NCI-H146 (cell line): ENCODE data around the gene GRAMD2B.
"Not testable (repeated sequence)": the region's sequence is repeated elsewhere in the genome, so short reads cannot be mapped to it uniquely, and the experiment has no call there.

Experiments
- DNase-seq: peaks from one replicate; lab custom pipeline; 2025; lab: John Stamatoyannopoulos, UW

Gene GRAMD2B

GRCh38 chr5:126450346-126450745, 27.1 kb downstream of the GRAMD2B start:
- peak; percentile 0 for DNase-seq

- DNase-seq, result no peak
Observed at GRCh38 chr5:126450907-126451306, 27.7 kb downstream of the GRAMD2B start.

- DNase-seq, result no peak
Observed at GRCh38 chr5:126452477-126452876, 29.3 kb downstream of the GRAMD2B start.

GRCh38 chr5:126454081-126454480, 30.9 kb downstream of the GRAMD2B start:
- no peak for DNase-seq

GRCh38 chr5:126454535-126454934, 31.3 kb downstream of the GRAMD2B start:
- no peak for DNase-seq

- no peak for DNase-seq
Observed at GRCh38 chr5:126455264-126455663, 32.1 kb downstream of the GRAMD2B start.

GRCh38 chr5:126455728-126456127, 32.5 kb downstream of the GRAMD2B start:
- no peak for DNase-seq

GRCh38 chr5:126456217-126456820, 33.1 kb downstream of the GRAMD2B start:
- no peak for DNase-seq

- no peak for DNase-seq
Observed at GRCh38 chr5:126460459-126460858, 37.2 kb downstream of the GRAMD2B start.

GRCh38 chr5:126460977-126461376, 37.8 kb downstream of the GRAMD2B start:
- peak; percentile 59 for DNase-seq

- DNase-seq, result no peak
Observed at GRCh38 chr5:126461838-126462237, 38.6 kb downstream of the GRAMD2B start.

GRCh38 chr5:126462239-126463014, 39.2 kb downstream of the GRAMD2B start:
- no peak for DNase-seq

GRCh38 chr5:126464016-126464415, 40.8 kb downstream of the GRAMD2B start:
- DNase-seq, result no peak

GRCh38 chr5:126464959-126465358, 41.8 kb downstream of the GRAMD2B start:
- peak; percentile 94 for DNase-seq

GRCh38 chr5:126468091-126468490, 44.9 kb downstream of the GRAMD2B start:
- no peak for DNase-seq

GRCh38 chr5:126469536-126470316, 46.5 kb downstream of the GRAMD2B start:
- DNase-seq, result no peak

- not testable (repeated sequence) for DNase-seq
Observed at GRCh38 chr5:126470529-126470928, 47.3 kb downstream of the GRAMD2B start.

- no peak for DNase-seq
Observed at GRCh38 chr5:126471247-126471646, 48.0 kb downstream of the GRAMD2B start.

- no peak for DNase-seq
Observed at GRCh38 chr5:126471875-126472537, 48.8 kb downstream of the GRAMD2B start.

GRCh38 chr5:126472538-126472889, 49.3 kb downstream of the GRAMD2B start:
- no peak for DNase-seq

- DNase-seq, result no peak
Observed at GRCh38 chr5:126477294-126478117, 54.3 kb downstream of the GRAMD2B start.

- DNase-seq, result no peak
Observed at GRCh38 chr5:126479810-126480209, 56.6 kb downstream of the GRAMD2B start.
